ENCODE results near the gene NDE1.

DNA sequence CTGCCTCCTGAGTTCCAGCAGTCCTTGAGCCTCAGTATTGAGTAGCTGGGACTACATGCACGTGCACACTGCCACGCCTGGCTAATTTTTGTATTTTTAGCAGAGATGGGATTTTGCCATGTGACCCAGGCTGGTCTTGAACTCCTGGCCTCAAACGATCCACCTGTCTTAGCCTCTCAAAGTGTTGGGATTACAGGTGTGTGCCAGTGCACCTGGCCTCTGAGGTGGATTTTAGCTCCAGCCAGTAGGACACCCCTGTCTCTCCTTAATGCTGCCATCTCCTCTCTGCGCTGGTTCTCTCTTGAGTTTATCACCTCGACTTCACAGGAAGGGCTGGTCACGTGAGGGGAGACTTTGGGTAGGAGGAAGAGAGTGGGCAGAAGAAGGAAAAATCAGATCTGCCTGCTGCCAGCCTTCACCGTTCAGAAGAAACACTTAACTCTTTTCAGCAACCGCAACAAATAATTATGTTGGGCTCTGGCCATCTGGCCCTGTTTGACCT is 55.1 kb downstream of the NDE1 start:
- TF ChIP-seq, protein P1, sequence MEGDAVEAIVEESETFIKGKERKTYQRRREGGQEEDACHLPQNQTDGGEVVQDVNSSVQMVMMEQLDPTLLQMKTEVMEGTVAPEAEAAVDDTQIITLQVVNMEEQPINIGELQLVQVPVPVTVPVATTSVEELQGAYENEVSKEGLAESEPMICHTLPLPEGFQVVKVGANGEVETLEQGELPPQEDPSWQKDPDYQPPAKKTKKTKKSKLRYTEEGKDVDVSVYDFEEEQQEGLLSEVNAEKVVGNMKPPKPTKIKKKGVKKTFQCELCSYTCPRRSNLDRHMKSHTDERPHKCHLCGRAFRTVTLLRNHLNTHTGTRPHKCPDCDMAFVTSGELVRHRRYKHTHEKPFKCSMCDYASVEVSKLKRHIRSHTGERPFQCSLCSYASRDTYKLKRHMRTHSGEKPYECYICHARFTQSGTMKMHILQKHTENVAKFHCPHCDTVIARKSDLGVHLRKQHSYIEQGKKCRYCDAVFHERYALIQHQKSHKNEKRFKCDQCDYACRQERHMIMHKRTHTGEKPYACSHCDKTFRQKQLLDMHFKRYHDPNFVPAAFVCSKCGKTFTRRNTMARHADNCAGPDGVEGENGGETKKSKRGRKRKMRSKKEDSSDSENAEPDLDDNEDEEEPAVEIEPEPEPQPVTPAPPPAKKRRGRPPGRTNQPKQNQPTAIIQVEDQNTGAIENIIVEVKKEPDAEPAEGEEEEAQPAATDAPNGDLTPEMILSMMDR (conservative IDR thresholded peaks at IDR 0.05; ENCODE audit: low read length): no peak
- TF ChIP-seq EZH2phosphoT487 (IDR thresholded peaks at IDR 0.05; ENCODE audit: borderline replicate concordance, low read depth, low read length): no peak

All from OCI-LY7 (cell line).